Upper lobe of left lung (tissue), 4 donors: ENCODE results near the gene VWA3A.

ENCODE experiments used
- CTCF ChIP-seq, 6 experiments: fragments of 450-650 bp in 4 of 6; fragments of 200-600 bp in 2 of 6; sonication (generic) in 2 of 6; IDR thresholded peaks; one replicate each; pipeline ENCODE4 v1.5.1; 2016 to 2019; ENCODE audit warnings: antibody characterized with exemption in 6 of 6
- POLR2A ChIP-seq, 4 donors: fragments of 450-650 bp; IDR thresholded peaks; one replicate each; pipeline ENCODE4 v1.5.1; 2016 to 2017; ENCODE audit warnings: antibody characterized with exemption in 4 of 4, mild to moderate bottlenecking in 2 of 4

DNA sequence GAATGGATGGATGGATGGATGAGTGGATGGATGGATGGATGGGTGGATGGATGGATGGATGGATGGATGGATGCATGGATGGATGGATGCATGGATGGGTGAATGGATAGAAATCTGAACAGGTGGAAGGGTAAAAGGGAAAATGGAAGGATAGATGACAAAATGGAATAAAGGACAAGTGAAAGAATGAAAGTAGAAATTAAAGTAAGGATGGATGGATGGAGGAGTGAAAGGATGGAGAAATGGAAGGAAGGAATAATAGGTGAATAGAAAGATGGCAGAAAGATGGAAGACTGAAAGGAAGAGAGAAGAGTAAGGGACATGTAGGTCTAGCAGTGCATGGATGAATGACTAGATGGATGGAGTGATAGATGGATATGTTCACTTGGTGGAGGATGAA lies 29.9 kb downstream of the VWA3A start:
- no peak for TF ChIP-seq CTCF (IDR thresholded peaks at IDR 0.05)
- no peak for TF ChIP-seq POLR2A (IDR thresholded peaks at IDR 0.05)
